Fibroblast of skin of right biceps (primary cell): ENCODE data around the gene CGB2.
A peak's percentile ranks its signal among the peaks of the same experiment; 100 is the strongest.
"Not testable (repeated sequence)": the region's sequence is repeated elsewhere in the genome, so short reads cannot be mapped to it uniquely, and the experiment has no call there.

Experiments used
- DNase-seq: peaks from one replicate; pipeline ENCODE4 v3.0.0-alpha.2; 2013

CGB2 gene

DNA sequence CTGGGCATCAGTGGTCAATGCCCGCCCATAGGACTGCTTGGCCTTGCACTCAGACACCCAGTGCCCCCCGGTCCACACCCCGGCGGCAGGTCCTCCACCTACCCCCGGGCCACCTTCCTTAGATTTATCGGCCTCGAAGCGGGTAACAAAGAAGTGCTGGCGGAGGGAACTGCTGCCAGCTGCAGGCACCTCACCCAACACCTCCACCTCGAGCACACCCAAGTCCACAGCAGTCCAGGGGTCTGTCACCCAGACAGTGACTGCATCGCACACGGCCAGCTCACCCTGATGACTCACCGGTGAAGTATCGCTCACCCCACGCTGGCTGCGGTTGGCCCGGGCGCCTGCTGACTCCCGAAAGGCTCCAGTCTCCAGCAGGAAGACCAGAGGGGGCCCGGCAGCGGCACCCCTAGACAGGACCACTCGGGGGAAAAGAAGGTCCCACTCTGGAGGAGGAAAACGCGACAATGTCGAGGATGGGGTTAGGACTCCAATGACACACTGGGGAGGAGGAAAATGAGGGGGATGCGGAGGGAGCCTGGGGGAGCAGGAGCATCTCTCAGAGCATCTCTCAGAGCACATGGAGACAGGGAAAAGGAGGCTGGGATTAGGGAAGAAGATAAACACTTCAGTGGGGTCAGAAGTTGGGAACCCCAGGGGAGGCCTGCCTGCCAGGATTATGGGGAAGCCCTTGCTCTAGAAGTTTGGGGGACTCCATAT is 7.0 kb downstream of the CGB2 start:
- peak; percentile 80 for DNase-seq

DNA sequence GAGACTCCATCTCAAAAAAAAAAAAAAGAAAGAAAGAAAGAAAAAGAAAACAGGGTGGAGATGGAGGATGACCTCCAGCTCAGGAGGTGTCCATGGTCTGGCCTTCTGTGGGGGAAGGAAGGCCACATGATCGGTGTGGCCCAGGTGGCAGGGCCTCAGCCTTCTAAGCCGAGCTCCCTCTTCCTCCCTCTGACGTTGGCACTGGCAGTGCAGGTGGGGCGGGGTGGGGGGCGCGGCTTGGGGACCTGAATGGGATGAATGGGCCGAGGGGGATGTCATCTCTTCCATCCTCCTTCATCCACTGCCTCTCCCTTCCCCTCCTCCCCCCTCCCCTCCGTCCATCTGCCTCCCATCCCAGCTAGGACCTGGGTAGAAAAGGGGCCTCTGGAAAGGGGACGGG is 8.0 kb downstream of the CGB2 start:
- not testable (repeated sequence) for DNase-seq

DNA sequence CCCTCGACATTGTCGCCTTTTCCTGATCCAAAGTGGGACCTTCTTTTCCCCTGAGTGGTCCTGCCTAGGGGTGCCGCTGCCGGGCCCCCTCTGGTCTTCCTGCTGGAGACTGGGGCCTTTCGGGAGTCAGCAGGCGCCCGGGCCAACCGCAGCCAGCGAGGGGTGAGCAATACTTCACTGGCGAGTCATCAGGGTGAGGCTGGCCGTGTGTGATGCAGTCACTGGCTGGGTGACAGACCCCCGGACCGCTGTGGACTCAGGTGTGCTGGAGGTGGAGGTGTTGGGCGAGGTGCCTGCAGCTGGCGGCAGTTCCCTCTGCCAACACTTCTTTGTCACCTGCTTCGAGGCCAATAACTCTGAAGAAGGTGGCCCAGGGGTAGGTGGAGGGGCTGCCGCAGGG is 10.5 kb downstream of the CGB2 start:
- DNase-seq: peak; percentile 49

DNA sequence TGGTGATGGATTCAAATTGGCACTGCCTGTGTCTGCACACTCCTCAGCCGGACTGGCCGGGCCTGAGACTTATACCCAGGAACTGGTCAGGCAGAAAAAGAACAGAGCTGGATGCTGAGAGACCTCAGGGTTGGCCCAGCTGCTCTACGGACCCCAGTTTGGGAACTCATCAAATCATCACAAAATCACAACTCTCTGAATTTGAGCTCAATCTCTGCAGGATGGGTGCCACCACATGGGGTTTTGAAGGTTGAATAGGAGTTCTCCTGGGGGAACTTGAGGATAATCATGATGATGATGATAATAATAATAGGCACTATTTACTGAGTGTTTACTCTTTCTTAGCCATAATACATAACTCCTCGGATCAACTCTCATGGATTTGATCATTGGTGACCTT is 11.0 kb downstream of the CGB2 start:
- DNase-seq: not testable (repeated sequence)

DNA sequence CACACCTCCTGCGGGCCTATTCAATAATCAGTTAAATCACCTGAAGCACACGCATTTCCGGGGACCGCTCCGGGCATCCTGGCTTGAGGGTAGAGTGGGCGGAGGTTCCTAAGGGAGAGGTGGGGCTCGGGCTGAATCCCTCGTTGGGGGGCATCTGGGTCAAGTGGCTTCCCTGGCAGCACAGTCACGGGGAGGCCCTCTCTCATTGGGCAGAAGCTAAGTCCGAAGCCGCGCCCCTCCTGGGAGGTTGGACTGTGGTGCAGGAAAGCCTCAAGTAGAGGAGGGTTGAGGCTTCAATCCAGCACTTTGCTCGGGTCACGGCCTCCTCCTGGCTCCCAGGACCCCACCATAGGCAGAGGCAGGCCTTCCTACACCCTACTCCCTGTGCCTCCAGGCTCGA is 11.9 kb downstream of the CGB2 start, which contains the start of gene CGB5:
TSS of gene CGB5 (plus strand) at position 301 of the 400 bp plus-strand sequence. CDS start 362 bp downstream, outside the sequence.
- not testable (repeated sequence) for DNase-seq

DNA sequence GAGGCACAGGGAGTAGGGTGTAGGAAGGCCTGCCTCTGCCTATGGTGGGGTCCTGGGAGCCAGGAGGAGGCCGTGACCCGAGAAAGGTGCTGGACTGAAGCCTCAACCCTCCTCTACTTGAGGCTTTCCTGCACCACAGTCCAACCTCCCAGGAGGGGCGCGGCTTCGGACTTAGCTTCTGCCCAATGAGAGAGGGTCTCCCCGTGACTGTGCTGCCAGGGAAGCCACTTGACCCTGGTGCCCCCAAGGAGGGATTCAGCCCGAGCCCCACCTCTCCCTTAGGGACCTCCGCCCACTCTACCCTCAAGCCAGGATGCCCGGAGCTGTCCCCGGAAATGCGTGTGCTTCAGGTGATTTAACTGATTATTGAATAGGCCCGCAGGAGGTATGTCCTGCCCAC is 17.3 kb downstream of the CGB2 start, which contains the start of gene CGB8:
TSS of gene CGB8 (minus strand) at position 101 of the 400 bp plus-strand sequence. CDS start 372 bp downstream, outside the sequence.
- not testable (repeated sequence) for DNase-seq

DNA sequence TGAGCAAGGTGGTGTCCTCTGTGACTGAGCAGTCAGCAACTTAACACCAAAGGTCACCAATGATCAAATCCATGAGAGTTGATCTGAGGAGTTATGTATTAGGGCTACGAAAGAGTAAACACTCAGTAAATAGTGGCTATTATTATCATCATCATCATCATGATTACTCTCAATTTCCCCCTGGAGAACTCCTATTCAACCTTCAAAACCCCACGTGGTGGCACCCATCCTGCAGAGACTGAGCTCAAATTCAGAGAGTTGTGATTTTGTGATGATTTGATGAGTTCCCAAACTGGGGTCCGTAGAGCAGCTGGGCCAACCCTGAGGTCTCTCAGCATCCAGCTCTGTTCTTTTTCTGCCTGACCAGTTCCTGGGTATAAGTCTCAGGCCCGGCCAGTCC is 18.1 kb downstream of the CGB2 start:
- not testable (repeated sequence) for DNase-seq

DNA sequence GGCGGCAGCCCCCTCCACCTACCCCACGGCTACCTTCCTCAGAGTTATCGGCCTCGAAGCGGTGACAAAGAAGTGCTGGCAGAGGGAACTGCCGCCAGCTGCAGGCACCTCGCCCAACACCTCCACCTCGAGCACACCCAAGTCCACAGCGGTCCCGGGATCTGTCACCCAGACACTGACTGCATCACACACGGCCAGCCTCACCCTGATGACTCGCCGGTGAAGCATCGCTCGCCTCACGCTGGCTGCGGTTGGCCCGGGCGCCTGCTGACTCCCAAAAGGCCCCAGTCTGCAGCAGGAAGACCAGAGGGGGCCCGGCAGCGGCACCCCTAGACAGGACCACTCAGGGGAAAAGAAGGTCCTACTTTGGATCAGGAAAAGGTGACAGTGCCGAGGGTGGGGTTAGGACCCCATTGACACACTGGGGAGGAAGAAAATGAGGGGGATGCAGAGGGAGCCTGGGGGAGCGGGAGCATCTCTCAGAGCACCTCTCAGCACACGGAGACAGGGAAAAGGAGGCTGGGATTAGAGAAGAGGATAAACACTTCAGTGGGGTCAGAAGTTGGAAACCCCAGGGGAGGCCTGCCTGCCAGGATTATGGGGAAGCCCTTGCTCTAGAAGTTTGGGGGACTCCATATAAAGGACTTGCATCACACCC is 18.8 kb downstream of the CGB2 start:
- DNase-seq: peak; percentile 82

DNA sequence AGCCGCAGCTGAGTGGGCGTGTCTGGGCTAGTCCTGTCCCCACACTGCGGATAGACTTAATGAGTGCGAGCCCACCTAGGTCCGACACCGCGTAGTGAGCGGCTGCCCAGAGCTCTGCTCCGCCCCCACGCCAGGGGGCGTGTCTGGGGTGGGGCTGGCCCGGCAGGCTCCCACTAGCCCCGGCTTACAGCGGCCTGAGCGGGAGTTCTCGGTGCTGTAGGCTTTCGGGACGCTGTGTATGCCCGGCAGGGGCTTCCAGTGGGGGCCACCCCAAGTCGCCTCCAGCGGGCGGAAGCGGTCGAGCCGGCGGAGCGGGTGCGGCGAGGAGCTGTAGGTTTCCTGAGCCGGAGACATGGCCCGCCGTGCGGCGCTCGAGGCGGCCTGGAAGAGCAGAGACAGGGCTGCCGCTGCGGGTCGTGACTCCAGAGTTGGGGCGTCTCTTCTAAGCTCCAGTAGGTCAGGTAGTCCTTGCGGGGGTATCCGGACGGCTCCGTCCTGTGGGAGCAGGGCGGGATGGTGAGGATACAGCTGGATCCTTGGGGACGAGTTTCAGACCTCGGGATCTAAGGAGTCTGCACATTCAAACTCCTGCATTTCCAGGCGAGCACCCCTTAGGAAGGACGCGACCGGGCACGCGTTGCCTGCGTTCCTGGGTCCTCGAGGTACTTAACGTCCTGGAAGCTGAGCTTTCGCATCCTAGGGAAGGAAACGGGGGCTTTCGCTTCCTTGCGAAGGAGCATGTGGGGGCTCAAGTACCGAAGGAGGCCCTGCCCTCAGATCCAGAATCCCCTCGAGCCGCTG is 24.6 kb downstream of the CGB2 start:
- peak; percentile 58 for DNase-seq

DNA sequence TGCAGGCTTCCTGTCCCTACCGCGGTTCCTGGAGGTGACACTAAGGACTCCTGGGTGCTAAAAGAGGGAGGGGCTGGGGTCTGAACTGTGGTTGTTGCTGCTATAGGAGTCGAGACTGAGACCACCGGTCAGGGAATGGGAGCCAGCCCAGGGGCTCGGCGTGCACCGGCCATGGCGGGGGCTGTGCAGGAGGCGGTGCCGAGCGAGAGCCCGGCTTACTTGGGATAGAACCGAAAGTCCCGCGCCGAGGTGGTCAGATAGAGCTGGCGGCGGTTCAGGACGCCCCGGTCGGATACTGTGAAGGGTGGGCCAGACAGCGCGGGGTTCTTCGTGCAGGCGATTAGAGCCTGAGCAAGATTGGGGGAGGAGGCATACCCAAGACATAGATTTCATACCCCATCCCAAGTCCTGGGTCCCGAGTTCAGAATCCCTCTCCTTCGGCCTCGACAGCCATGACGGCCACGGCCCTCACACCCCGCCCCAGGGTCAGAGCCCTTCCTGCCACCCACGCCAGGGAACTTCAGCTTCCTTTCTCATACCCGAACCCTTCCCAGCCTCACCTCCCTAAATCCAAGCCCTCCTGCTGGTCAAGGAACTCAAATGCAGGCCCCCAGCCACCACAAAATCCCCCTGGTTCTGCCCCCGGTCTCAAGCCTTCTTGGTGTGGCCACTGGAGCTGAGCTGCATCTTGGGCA is 25.4 kb downstream of the CGB2 start:
- not testable (repeated sequence) for DNase-seq

DNA sequence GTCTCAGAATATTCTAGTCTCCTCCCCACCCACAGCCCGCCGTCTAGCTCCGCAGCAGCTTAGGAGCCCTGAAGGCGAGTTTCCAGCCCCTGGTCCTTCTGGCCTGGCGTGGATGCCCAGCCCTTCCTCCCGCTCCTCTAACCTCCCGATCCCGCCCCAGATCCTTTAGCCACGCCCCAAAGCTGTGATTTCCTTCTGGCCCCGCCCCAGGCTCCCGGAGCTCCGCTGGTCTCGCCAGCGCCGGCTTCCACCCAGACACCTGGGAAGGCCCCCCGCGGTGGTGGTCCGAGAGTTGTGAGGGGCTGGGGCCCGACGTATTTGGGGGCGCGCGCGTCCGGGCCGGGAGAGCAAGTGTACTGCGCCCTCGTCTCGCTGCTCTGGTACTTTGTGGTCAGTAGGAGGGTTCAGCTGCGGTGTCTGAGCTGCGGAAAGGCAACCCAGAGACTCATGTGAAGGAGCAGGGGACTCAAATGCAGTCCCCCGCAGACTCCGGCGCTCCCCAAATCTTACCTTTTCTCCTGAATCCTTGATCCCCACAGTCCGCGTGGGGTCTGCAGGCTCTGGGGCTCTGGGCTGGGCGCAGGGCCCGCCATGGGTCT is 26.0 kb downstream of the CGB2 start, which contains the start of gene CGB7:
TSS of gene CGB7 (minus strand) at position 114 of the 599 bp plus-strand sequence. CDS start 2,374 bp downstream, outside the sequence.
- DNase-seq: peak; percentile 67

DNA sequence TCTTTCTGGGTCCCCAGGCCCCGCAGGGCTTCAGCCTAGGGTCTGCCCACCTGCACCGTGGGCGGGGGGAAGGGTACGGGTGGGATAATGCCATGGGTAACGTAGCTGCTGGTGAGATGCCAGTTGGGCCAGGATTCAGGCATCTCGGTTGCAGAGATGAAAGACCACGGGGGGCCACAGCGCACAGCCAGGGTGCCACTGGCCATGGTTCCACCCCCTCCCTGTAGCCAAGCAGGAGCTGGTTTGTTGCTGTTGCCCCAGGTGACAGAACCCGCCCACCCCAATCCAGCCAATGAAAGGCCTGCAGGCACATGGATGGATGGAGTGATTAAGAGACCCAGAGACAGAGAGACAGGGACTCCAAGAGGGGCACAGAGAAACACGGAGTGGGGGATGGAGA is 26.9 kb downstream of the CGB2 start:
- peak; percentile 70 for DNase-seq

DNA sequence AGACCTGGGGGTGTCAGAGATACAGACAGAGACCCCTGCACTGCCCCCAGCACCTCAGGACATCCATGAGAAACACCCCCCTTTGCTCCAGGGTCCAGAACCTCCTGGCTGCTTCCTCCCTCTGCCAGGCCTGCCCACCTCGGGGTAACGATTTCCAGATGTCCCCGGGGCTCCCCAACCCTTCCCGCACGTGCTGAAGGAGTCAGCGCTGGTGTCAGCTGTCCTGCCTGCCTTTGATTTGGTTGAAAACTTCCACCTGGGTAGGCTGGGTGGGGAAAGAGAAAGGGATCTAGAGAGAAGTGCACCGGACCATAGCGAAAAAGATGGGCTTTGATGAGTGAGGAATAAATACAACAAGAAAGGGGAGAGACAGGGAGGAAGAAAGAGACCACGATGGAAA is 27.4 kb downstream of the CGB2 start:
- DNase-seq: no peak

DNA sequence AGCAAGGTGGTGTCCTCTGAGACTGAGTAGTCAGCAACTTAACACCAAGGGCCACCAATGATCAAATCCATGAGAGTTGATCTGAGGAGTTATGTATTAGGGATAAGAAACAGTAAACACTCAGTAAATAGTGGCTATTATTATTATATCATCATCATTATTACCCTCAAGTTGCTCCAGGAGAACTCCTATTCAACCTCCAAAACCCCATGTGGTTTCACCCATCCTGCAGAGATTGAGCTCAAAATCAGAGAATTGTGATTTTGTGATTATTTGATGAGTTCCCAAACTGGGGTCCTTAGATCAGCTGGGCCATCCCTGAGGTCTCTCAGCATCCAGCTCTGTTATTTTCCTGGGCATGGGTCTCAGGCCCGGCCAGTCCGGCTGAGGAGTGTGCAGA is 29.3 kb downstream of the CGB2 start:
- no peak for DNase-seq

DNA sequence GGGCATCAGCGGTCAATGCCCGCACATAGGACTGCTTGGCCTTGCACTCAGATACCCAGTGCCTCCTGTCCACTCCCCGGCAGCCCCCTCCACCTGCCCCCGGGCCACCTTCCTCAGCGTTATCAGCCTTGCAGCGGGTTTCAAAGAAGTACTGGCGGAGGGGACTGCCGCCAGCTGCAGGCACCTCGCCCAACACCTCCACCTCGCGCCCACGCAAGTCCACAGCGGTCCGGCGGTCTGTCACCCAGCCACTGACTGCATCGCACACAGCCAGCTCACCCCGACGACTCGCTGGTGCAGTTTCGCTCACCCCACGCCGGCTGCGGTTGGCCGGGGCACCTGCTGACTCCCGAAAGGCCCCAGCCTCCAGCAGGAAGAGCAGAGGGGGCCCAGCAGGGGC is 29.8 kb downstream of the CGB2 start:
- no peak for DNase-seq

DNA sequence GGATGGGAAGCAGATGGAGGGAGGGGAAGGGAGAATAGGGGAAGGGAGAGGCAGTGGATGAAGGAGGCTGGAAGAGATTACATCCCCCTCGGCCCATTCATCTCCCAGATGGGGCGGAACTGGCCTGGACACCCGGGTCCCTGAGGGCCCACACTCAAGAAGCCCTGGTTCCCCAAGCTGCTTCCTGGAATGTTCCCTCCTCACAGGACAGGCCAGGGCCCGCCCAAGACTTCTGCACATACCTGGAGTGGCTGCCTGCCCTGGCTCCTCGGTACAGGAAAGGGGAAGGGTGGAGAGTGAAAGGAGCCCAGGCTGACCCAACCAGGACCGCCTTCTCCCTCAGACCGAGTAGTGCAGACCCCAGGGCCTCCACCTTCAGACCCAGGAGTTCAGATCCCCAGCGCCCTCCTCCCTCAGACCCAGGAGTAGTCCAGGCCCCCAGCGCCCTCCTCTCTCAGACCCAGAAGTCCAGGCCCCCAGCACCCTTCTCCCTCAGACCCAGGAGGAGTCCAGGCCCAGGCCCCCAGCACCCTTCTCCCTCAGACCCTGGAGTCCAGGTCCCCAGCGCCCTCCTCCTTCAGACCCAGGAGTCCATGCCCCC is 32.4 kb downstream of the CGB2 start:
- DNase-seq: no peak

DNA sequence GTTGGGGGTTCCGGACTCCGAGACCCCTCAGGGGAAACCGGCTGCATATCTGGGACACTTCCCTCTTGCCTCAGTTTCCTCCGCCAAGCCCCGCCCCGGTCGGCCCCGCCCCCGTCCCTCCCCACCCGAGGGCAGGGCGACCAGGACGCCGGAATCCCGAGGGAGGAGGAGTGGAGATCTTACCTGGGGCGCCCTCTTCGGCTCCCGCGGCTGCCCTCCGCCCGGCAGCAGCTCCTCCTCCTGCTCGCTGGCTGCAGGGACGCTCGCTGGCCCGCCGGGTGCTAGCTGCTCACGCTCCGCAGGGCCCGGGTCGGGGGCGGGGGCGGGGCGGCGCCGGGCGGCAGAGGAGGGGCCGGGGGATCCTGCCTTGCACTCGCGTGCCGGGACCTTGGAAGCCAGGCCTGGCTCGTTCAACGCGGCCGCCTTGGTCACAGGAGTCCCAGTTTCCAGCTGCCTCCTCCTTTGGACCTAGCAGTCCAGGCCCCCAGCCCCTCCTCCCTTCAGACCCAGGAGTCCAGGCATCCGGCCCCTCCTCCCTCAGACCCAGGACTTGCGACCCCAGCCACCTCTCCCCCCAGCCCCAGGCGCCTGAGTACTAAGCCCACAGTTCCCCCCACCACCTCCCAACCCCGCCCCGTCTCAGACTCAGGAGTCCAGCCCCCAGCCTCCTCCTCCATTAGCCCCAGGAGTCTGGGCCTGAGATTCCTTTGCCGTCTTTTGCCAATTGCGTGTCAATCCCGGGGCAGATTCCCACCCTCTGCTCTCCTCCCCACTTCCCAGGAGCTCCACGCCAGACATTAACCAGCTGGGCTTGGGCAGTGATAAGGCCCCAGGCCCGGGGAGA is 33.3 kb downstream of the CGB2 start, which contains the start of gene NTF4:
TSS of gene NTF4 (minus strand) at position 51 of the 844 bp plus-strand sequence. CDS start 2,821 bp downstream, outside the sequence.
- DNase-seq: peak; percentile 36

DNA sequence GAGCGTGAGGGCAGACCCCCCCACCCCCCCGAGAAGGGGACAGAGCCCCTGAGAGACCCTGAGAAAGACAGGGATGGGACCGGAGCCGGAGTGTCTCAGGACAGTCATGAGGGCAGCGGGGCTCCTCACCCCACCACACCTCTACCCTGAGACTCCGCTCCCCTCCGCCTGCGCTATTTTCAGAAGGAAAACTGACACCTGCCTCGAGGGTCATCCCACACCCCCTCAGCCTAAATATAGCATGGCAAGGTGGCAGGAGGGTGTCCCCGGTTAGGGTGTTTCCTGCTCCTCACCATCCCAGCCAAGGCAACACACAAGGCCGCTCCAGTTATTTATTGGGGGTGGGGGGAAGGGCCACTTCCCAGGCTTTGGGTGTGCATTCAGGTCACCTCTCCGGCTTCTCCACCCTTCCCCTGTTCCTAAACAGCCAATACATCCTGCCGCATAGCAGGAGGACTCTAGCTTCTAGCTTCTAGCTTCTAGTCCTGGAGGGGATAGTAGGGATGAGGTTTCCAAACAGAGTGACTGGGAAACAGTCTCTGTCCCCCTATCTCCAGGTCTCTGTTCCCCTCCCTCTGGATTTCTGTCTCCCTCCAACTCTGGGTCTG is 34.3 kb downstream of the CGB2 start:
- no peak for DNase-seq

DNA sequence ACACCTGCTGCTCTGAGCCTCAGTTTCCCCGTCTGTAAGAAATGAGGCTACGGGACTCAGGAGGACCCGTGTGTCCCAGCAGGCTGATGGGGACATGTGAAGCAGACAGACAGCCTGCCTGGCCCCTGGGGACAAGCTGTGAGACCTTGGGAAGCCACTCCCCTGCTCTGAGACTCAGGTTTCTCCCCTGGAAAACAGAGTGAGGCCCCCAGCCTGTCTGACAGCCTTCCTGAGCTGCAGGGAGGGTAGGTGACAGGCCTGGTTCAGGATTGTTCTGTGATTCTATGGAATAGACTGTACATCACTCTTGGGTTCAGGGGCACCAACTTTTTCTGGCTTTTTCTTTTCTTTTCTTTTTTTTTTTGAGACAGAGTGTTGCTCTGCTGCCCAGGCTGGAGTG is 35.9 kb downstream of the CGB2 start:
- DNase-seq: no peak

DNA sequence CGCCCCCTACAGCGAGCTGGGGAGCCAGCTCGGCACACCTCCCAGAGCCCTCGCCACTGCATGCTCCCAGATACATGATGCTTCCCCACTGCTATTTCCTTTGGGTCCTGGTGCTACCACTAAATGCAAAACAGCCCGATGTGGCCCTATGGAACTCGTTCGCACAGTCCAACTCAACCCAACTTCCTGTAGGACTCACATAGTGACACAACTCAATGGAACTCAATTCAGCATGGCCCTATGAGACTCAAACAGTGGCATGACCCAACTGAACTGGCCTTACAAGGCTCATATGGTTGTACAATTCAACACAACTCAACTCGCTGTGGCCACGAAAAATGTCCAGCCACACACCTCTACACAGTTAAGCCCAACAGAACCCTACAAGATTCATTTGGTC is 37.3 kb downstream of the CGB2 start:
- peak; percentile 24 for DNase-seq
